Liver (tissue), 9 donors: Measurements from ENCODE around the gene DRAM1. TPM values are rescaled to one million over a fixed set of nuclear protein-coding genes. Genes with fewer than 3 reads are reported as not detected.

Experiments used
- DNase-seq: peaks from one replicate; pipeline ENCODE4 v3.0.0-alpha.2; 2017; ENCODE audit warnings: low spot score
- H3K27ac ChIP-seq, 2 donors: one replicate each; pipeline ENCODE4 v1.7.0; 2013; ENCODE audit warnings: inconsistent platforms in 2 of 2, low read length in 2 of 2, control low read depth in 1 of 2, low read depth in 1 of 2, mild to moderate bottlenecking in 1 of 2
- H3K27me3 ChIP-seq, 4 donors: one replicate each; pipeline versions ENCODE4 v1.6.1 to v1.7.0; 2013; ENCODE audit warnings: low read length in 3 of 4, inconsistent platforms in 1 of 4, mild to moderate bottlenecking in 1 of 4, moderate library complexity in 1 of 4; ENCODE audit not compliant: control insufficient read depth in 4 of 4, insufficient read depth in 4 of 4
- H3K36me3 ChIP-seq, 4 donors: one replicate each; pipeline versions ENCODE4 v1.6.1 to v1.7.0; 2013; ENCODE audit warnings: low read length in 3 of 4, mild to moderate bottlenecking in 3 of 4, low read depth in 1 of 4, moderate library complexity in 1 of 4; ENCODE audit not compliant: control insufficient read depth in 4 of 4, insufficient read depth in 3 of 4
- H3K4me1 ChIP-seq, 4 donors: one replicate each; pipeline versions ENCODE4 v1.6.1 to v1.7.0; 2013; ENCODE audit warnings: low read length in 3 of 4, mild to moderate bottlenecking in 3 of 4, moderate library complexity in 1 of 4; ENCODE audit not compliant: control insufficient read depth in 4 of 4, insufficient read depth in 4 of 4
- H3K4me3 ChIP-seq, 3 donors: one replicate each; pipeline versions ENCODE4 v1.6.1 to v1.7.0; 2013; ENCODE audit warnings: low read length in 3 of 3, control low read depth in 1 of 3, low read depth in 1 of 3, mild to moderate bottlenecking in 1 of 3
- H3K9ac ChIP-seq, 2 donors: one replicate each; pipeline ENCODE4 v1.7.0; 2013; ENCODE audit warnings: low read length in 2 of 2, mild to moderate bottlenecking in 2 of 2, moderate library complexity in 2 of 2, control low read depth in 1 of 2, low read depth in 1 of 2
- H3K9me3 ChIP-seq, 4 donors: one replicate each; pipeline versions ENCODE4 v1.6.1 to v1.7.0; 2013; ENCODE audit warnings: low read length in 3 of 4; ENCODE audit not compliant: control insufficient read depth in 4 of 4
- GABPA ChIP-seq, 2 donors: IDR thresholded peaks in 1 of 2; conservative IDR thresholded peaks in 1 of 2; 2 replicates each; pipeline ENCODE4 v1.6.1; 2016; ENCODE audit warnings: antibody characterized with exemption in 2 of 2, mild to moderate bottlenecking in 1 of 2, moderate library complexity in 1 of 2
- HNF4G ChIP-seq: IDR thresholded peaks from 2 replicates; pipeline ENCODE4 v1.6.1; 2016; ENCODE audit warnings: antibody characterized with exemption
- JUND ChIP-seq, 2 donors: IDR thresholded peaks; 2 replicates each; pipeline ENCODE4 v1.6.1; 2016; ENCODE audit warnings: antibody characterized with exemption in 2 of 2
- SP1 ChIP-seq: IDR thresholded peaks from 2 replicates; pipeline ENCODE4 v1.6.1; 2018; ENCODE audit warnings: antibody characterized with exemption, mild to moderate bottlenecking
- TAF1 ChIP-seq: conservative IDR thresholded peaks from 2 replicates; pipeline ENCODE4 v1.6.1; 2016; ENCODE audit warnings: antibody characterized with exemption, mild to moderate bottlenecking
- YY1 ChIP-seq: IDR thresholded peaks from 2 replicates; pipeline ENCODE4 v1.6.1; 2016; ENCODE audit warnings: antibody characterized with exemption, mild to moderate bottlenecking
- ZBTB33 ChIP-seq: IDR thresholded peaks from 2 replicates; pipeline ENCODE4 v1.6.1; 2016; ENCODE audit warnings: antibody characterized with exemption
- WGBS: extraction: QIAGEN DNeasy Blood & Tissue Kit; methylation state at CpG from one replicate; pipeline ENCODE4 v1.1.7; 2013; 5-methylcytosine and 5-hydroxymethylcytosine counted together
- polyA plus RNA-seq, 2 donors: library from polyadenylated mRNA; stranded (reverse) in 1 of 2; unstranded in 1 of 2; fragments of 200-250 nt in 1 of 2; fragments of >200 nt in 1 of 2; fragmentation: Nextera tagmentation in 1 of 2; extraction: Ambion mirVana in 1 of 2; gene quantifications; one replicate each; pipeline versions ENCODE4 v1.2.1 to v1.2.3, GENCODE V29; 2013 to 2015
- total RNA-seq, 2 donors: library from RNA; depleted of rRNA; stranded (reverse); fragments of >200 nt; gene quantifications; one replicate each; pipeline ENCODE4 v1.2.3, GENCODE V29; 2014
- TF ChIP-seq, protein P1 (sequence below): fragments of 150-350 bp; IDR thresholded peaks from 2 replicates; pipeline ENCODE4 v1.5.1; 2017; ENCODE audit warnings: improper control_type of control experiment, low read depth, low read length; ENCODE audit not compliant: missing input control
- TF ChIP-seq, protein P2 (sequence below): IDR thresholded peaks from 2 replicates; pipeline ENCODE4 v1.6.1; 2016; ENCODE audit warnings: antibody characterized with exemption, mild to moderate bottlenecking
- donor health status: healthy.
- donor health status: healthy.
- donor health status: healthy.
- donor health status: healthy.
- donor health status: healthy.

The DRAM1 gene
- total and polyA plus RNA-seq, 4 donors, result 2.7 to 7.8 (median 3.4) TPM

- H3K4me1 ChIP-seq, result no peaks in the 10 kb centered on the region
- no peak overlapping the region for H3K9ac ChIP-seq
- no peaks in the 10 kb centered on the region for H3K36me3 ChIP-seq
- WGBS, result 89% methylated on average over 9 of the region's 9 CpGs
- no peak for DNase-seq
- TF ChIP-seq SP1 (no peak), HNF4G (no peak), ZBTB33 (no peak), GABPA (IDR thresholded peaks at IDR 0.05 in 1 of 2, conservative IDR thresholded peaks at IDR 0.05 in 1 of 2) (no peak)
- TF ChIP-seq, protein P1, sequence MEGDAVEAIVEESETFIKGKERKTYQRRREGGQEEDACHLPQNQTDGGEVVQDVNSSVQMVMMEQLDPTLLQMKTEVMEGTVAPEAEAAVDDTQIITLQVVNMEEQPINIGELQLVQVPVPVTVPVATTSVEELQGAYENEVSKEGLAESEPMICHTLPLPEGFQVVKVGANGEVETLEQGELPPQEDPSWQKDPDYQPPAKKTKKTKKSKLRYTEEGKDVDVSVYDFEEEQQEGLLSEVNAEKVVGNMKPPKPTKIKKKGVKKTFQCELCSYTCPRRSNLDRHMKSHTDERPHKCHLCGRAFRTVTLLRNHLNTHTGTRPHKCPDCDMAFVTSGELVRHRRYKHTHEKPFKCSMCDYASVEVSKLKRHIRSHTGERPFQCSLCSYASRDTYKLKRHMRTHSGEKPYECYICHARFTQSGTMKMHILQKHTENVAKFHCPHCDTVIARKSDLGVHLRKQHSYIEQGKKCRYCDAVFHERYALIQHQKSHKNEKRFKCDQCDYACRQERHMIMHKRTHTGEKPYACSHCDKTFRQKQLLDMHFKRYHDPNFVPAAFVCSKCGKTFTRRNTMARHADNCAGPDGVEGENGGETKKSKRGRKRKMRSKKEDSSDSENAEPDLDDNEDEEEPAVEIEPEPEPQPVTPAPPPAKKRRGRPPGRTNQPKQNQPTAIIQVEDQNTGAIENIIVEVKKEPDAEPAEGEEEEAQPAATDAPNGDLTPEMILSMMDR, result no peak
- H3K9me3 ChIP-seq, result peaks cover 0 to 4% (median under 1%) of the 10 kb centered on the region in 4 donors
- H3K27me3 ChIP-seq, result no peaks in the 10 kb centered on the region
- H3K4me3 ChIP-seq, result no peak overlapping the region
- H3K27ac ChIP-seq, result no peak overlapping the region
Observed at GRCh38 chr12:101957252-101957959, 80.0 kb downstream of the DRAM1 start.

DNA sequence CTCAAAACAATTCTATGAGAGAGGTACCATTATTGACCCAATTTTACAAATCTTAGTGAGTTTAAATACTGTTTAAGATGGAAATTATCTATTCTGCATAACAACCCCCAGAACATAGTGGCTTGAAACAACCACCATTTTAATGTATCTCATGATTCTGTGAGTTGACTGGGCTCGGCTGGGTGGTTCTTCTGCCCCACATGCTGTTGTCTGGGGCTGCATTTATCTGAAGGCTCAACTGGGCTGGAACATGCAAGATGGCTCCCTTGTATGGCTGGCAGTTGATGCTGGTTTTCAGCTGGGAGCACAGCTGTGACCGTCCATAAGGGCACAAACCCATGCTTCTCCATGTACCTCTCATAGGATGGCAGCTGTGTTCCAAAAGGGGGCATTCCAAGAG is 82.2 kb downstream of the DRAM1 start:
- TF ChIP-seq JUND (IDR thresholded peaks at IDR 0.05), result no peak
- TF ChIP-seq TAF1, result no peak
- no peak for TF ChIP-seq GABPA (IDR thresholded peaks at IDR 0.05 in 1 of 2, conservative IDR thresholded peaks at IDR 0.05 in 1 of 2)
- no peak for TF ChIP-seq YY1
- TF ChIP-seq, protein P1, result no peak
- TF ChIP-seq SP1, result no peak
- TF ChIP-seq, protein P2, sequence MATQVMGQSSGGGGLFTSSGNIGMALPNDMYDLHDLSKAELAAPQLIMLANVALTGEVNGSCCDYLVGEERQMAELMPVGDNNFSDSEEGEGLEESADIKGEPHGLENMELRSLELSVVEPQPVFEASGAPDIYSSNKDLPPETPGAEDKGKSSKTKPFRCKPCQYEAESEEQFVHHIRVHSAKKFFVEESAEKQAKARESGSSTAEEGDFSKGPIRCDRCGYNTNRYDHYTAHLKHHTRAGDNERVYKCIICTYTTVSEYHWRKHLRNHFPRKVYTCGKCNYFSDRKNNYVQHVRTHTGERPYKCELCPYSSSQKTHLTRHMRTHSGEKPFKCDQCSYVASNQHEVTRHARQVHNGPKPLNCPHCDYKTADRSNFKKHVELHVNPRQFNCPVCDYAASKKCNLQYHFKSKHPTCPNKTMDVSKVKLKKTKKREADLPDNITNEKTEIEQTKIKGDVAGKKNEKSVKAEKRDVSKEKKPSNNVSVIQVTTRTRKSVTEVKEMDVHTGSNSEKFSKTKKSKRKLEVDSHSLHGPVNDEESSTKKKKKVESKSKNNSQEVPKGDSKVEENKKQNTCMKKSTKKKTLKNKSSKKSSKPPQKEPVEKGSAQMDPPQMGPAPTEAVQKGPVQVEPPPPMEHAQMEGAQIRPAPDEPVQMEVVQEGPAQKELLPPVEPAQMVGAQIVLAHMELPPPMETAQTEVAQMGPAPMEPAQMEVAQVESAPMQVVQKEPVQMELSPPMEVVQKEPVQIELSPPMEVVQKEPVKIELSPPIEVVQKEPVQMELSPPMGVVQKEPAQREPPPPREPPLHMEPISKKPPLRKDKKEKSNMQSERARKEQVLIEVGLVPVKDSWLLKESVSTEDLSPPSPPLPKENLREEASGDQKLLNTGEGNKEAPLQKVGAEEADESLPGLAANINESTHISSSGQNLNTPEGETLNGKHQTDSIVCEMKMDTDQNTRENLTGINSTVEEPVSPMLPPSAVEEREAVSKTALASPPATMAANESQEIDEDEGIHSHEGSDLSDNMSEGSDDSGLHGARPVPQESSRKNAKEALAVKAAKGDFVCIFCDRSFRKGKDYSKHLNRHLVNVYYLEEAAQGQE, result no peak
- no peak for DNase-seq
- Histone ChIP-seq H3K27ac (no peak overlapping the region), H3K4me1 (no peaks in the 10 kb centered on the region), H3K27me3 (no peaks in the 10 kb centered on the region), H3K4me3 (no peak overlapping the region), H3K9ac (no peak overlapping the region), H3K36me3 (no peaks in the 10 kb centered on the region), H3K9me3 (peaks cover 0 to 4% (median under 1%) of the 10 kb centered on the region in 4 donors)
- WGBS, result 94% methylated on average over 2 of the region's 2 CpGs
